K562 (cell line): ENCODE results near the gene BAIAP3. TPM values are rescaled to one million over a fixed set of nuclear protein-coding genes. Genes with fewer than 3 reads are reported as not detected.

Experiments
- ATAC-seq: fragments of 200-7000 bp; cut with Tn5 transposase; 3 replicates; pipeline ENCODE4 v1.9.1; 2020; ENCODE audit warnings: moderate library complexity
- BruUV-seq: library from RNA; stranded (reverse); fragments of 400-500 nt; replicated peaks from 2 replicates; lab custom pipeline; 2021; lab: Mats Ljungman, UMichigan
- CTCF ChIA-PET: fragments of 300-600 bp; formaldehyde crosslinking; extraction: SDS; loops from one replicate; lab custom pipeline; 2021; ENCODE audit warnings: low intra/inter-chr PET ratio; lab: Yijun Ruan, JAX
- POLR2A ChIA-PET: fragments of 300-600, 350-650 bp; sonication (Branson Sonifier 250); formaldehyde crosslinking; extraction: SDS; loops from one replicate; lab custom pipeline; 2021; ENCODE audit warnings: antibody characterized with exemption, inconsistent platforms; lab: Yijun Ruan, JAX
- DNase-seq, 4 experiments: peaks; one replicate each; pipeline versions ENCODE4 v3.0.0 to v3.0.0-alpha.2; 2011 to 2018; ENCODE audit warnings: low spot score in 3 of 4, mixed read lengths in 3 of 4; ENCODE audit errors: extremely low read depth in 1 of 4
- FAIRE-seq: peaks from 2 replicates; lab custom pipeline; 2011; peaks lifted over from hg19 to GRCh38; lab: Jason Lieb, UNC
- H2AFZ ChIP-seq: 2 replicates; pipeline ENCODE4 v1.6.0; 2011; ENCODE audit warnings: low read depth, low read length, control low read depth, inconsistent platforms
- H3K27ac ChIP-seq: fragments of 200-600 bp; 3 replicates; pipeline ENCODE4 v1.8.0; 2011; ENCODE audit warnings: low read depth, mild to moderate bottlenecking, control low read depth, inconsistent platforms, low read length, moderate library complexity, mixed read lengths; ENCODE audit errors: extremely low read depth
- H3K27me3 ChIP-seq, 2 experiments: fragments of 300-600 bp in 1 of 2; 2 replicates in 1 of 2; 3 replicates in 1 of 2; pipeline versions ENCODE4 v1.6.0 to v1.8.0; 2011; ENCODE audit warnings: inconsistent platforms in 2 of 2, low read length in 2 of 2, mild to moderate bottlenecking in 1 of 2, mixed read lengths in 1 of 2, moderate library complexity in 1 of 2; ENCODE audit not compliant: control insufficient read depth in 2 of 2, insufficient read depth in 2 of 2
- H3K36me3 ChIP-seq: fragments of 300-600 bp; 3 replicates; pipeline ENCODE4 v1.8.0; 2011; ENCODE audit warnings: mild to moderate bottlenecking, low read length, inconsistent platforms; ENCODE audit not compliant: control insufficient read depth, insufficient read depth
- H3K4me1 ChIP-seq, 2 experiments: fragments of 200-600 bp in 1 of 2; replicated peaks in 1 of 2; 2 replicates in 1 of 2; 3 replicates in 1 of 2; pipeline versions ENCODE4 v1.5.1 to v1.8.0; 2011; ENCODE audit warnings: inconsistent platforms in 2 of 2, low read length in 2 of 2, mild to moderate bottlenecking in 1 of 2, mixed read lengths in 1 of 2, moderate library complexity in 1 of 2; ENCODE audit not compliant: control insufficient read depth in 2 of 2, insufficient read depth in 2 of 2
- H3K4me2 ChIP-seq: 2 replicates; pipeline ENCODE4 v1.6.1; 2011; ENCODE audit warnings: low read length, control low read depth, inconsistent platforms, mixed read lengths; ENCODE audit not compliant: insufficient read depth
- H3K4me3 ChIP-seq: fragments of 200-600 bp; sonication (generic), shearing (Covaris generic); 2 replicates; pipeline ENCODE4 v1.5.1; 2016; ENCODE audit warnings: control low read depth, inconsistent platforms
- H3K79me2 ChIP-seq: fragments of 200-600 bp; 3 replicates; pipeline ENCODE4 v1.8.0; 2011; ENCODE audit warnings: low read length, inconsistent platforms; ENCODE audit not compliant: control insufficient read depth, insufficient read depth
- H3K9ac ChIP-seq, 2 experiments: 2 replicates each; pipeline versions ENCODE4 v1.6.0 to v1.6.1; 2011; ENCODE audit warnings: low read depth in 2 of 2, low read length in 2 of 2, control low read depth in 1 of 2, inconsistent platforms in 1 of 2, mild to moderate bottlenecking in 1 of 2, mixed read lengths in 1 of 2; ENCODE audit not compliant: insufficient read depth in 1 of 2
- H3K9me1 ChIP-seq: one replicate; pipeline ENCODE4 v1.6.0; 2011; ENCODE audit warnings: inconsistent platforms, mild to moderate bottlenecking, low read length, moderate library complexity; ENCODE audit not compliant: control insufficient read depth, insufficient read depth
- H3K9me3 ChIP-seq: replicated peaks from 2 replicates; pipeline ENCODE4 v1.5.1; 2011; ENCODE audit warnings: low read depth, low read length, inconsistent platforms; ENCODE audit not compliant: control insufficient read depth, insufficient read depth
- H4K20me1 ChIP-seq: replicated peaks from 2 replicates; pipeline ENCODE4 v1.6.1; 2011; ENCODE audit warnings: low read length, inconsistent platforms, mixed read lengths; ENCODE audit not compliant: control insufficient read depth, insufficient read depth
- CAMTA2 ChIP-seq: fragments of 250-450 bp; sonication (Bioruptor Pico); conservative IDR thresholded peaks from 2 replicates; pipeline ENCODE4 v1.5.1; 2022
- CCNT2 ChIP-seq: IDR thresholded peaks from 2 replicates; pipeline ENCODE4 v1.6.1; 2011; ENCODE audit warnings: borderline replicate concordance, low read depth, mild to moderate bottlenecking, moderate library complexity, mixed read lengths, low read length; ENCODE audit not compliant: insufficient read length; ENCODE audit errors: extremely low read depth
- FOSL1 ChIP-seq: fragments of 200-800 bp; sonication (Bioruptor generic); conservative IDR thresholded peaks from 2 replicates; pipeline ENCODE4 v1.6.1; 2016; ENCODE audit warnings: missing genetic modification characterization, missing compliant biosample characterization
- HES1 ChIP-seq: fragments of 450-650 bp; IDR thresholded peaks from 2 replicates; pipeline ENCODE4 v1.6.1; 2016; ENCODE audit warnings: low read depth, mild to moderate bottlenecking, moderate library complexity
- MAFF ChIP-seq: IDR thresholded peaks from 2 replicates; pipeline ENCODE4 v1.6.1; 2012; ENCODE audit warnings: low read length, improper control_type of control experiment
- MAFK ChIP-seq: IDR thresholded peaks from 2 replicates; pipeline ENCODE4 v1.6.1; 2011; ENCODE audit warnings: low read length, improper control_type of control experiment
- NFRKB ChIP-seq: fragments of 450-650 bp; IDR thresholded peaks from 2 replicates; pipeline ENCODE4 v1.6.1; 2016; ENCODE audit warnings: low read depth
- NFYB ChIP-seq: IDR thresholded peaks from 2 replicates; pipeline ENCODE4 v1.6.1; 2011; ENCODE audit warnings: mild to moderate bottlenecking, moderate library complexity; ENCODE audit not compliant: insufficient read length; ENCODE audit errors: extremely low read depth
- TARDBP ChIP-seq: fragments of 450-650 bp; IDR thresholded peaks from 2 replicates; pipeline ENCODE4 v1.6.1; 2016
- TBP ChIP-seq: optimal IDR thresholded peaks from 2 replicates; pipeline ENCODE3; 2011; ENCODE audit warnings: low read depth, low read length, improper control_type of control experiment
- TRIM24 ChIP-seq, 2 experiments: fragments of 450-650 bp; IDR thresholded peaks; 2 replicates each; pipeline ENCODE4 v1.6.1; 2016
- ZNF165 ChIP-seq: fragments of 250-450 bp; sonication (Bioruptor Pico); IDR thresholded peaks from 2 replicates; pipeline ENCODE4 v1.4.0; 2020; ENCODE audit warnings: borderline replicate concordance
- WGBS: fragments of 100-300 bp; shearing (Covaris generic); methylation state at CpG from one replicate; pipeline ENCODE4 v1.1.6; 2016; ENCODE audit warnings: low coverage, mixed read lengths; ENCODE audit not compliant: insufficient coverage; ENCODE audit errors: missing lambda C conversion rate; 5-methylcytosine and 5-hydroxymethylcytosine counted together
- in situ Hi-C: fragments of 300-500 bp; cut with MboI; formaldehyde crosslinking; loops from 4 replicates; pipeline ENCODE4 v1.15.0; 2018; ENCODE audit warnings: inconsistent platforms, mixed read lengths
- intact Hi-C: fragments of 100-400 bp; cut with micrococcal nuclease; formaldehyde crosslinking; loops from 2 replicates; pipeline ENCODE4 v1.14.2; 2022
- polyA plus RNA-seq, 8 experiments: library from polyadenylated mRNA; depleted of rRNA in 4 of 8; stranded (reverse) in 5 of 8; unstranded in 3 of 8; fragments of >200 nt; fragmentation: Nextera tagmentation in 2 of 8; fragmentation: Illumina TruSeq in 1 of 8; extraction: Ambion mirVana in 2 of 8; extraction: Trizol in 1 of 8; gene quantifications; 2 replicates each; pipeline versions ENCODE4 v1.2.1 to v1.2.3, GENCODE V29; 2011 to 2014; ENCODE audit warnings: inconsistent platforms in 1 of 8, missing spikeins in 1 of 8
- total RNA-seq, 7 experiments: library from RNA; depleted of rRNA in 6 of 7; stranded (reverse); fragments of >200 nt in 6 of 7; fragmentation: Illumina TruSeq in 2 of 7; extraction: Trizol in 2 of 7; gene quantifications; 2 replicates each; pipeline versions ENCODE4 v1.2.1 to v1.2.3, GENCODE V29; 2011 to 2021; ENCODE audit warnings: low replicate concordance in 1 of 7
- TF ChIP-seq, protein P1 (sequence below): sonication (generic); formaldehyde crosslinking; IDR thresholded peaks from 2 replicates; pipeline ENCODE4 v1.8.0; 2023; ENCODE audit warnings: mild to moderate bottlenecking, missing genetic modification reagents
- TF ChIP-seq, protein P2 (sequence below), 2 experiments: fragments of 200-800 bp in 1 of 2; sonication (Bioruptor generic) in 1 of 2; sonication (generic) in 1 of 2; formaldehyde crosslinking in 1 of 2; IDR thresholded peaks in 1 of 2; conservative IDR thresholded peaks in 1 of 2; 2 replicates each; pipeline versions ENCODE4 v1.5.0 to v1.6.1; 2016 to 2020; ENCODE audit warnings: missing compliant biosample characterization in 1 of 2, missing genetic modification characterization in 1 of 2, missing genetic modification reagents in 1 of 2
- TF ChIP-seq, protein P3 (sequence below): fragments of 250-450 bp; sonication (Bioruptor Pico); IDR thresholded peaks from 2 replicates; pipeline ENCODE4 v1.5.0; 2021; ENCODE audit warnings: mild to moderate bottlenecking, borderline replicate concordance

BAIAP3 gene
- total and polyA plus RNA-seq, 9 of the 15 experiments (the other 6 are each of a cell fraction or from before 2014, with no cell fraction given), result 0.03 to 4.5 (median 0.57) TPM; not detected in 1

DNA sequence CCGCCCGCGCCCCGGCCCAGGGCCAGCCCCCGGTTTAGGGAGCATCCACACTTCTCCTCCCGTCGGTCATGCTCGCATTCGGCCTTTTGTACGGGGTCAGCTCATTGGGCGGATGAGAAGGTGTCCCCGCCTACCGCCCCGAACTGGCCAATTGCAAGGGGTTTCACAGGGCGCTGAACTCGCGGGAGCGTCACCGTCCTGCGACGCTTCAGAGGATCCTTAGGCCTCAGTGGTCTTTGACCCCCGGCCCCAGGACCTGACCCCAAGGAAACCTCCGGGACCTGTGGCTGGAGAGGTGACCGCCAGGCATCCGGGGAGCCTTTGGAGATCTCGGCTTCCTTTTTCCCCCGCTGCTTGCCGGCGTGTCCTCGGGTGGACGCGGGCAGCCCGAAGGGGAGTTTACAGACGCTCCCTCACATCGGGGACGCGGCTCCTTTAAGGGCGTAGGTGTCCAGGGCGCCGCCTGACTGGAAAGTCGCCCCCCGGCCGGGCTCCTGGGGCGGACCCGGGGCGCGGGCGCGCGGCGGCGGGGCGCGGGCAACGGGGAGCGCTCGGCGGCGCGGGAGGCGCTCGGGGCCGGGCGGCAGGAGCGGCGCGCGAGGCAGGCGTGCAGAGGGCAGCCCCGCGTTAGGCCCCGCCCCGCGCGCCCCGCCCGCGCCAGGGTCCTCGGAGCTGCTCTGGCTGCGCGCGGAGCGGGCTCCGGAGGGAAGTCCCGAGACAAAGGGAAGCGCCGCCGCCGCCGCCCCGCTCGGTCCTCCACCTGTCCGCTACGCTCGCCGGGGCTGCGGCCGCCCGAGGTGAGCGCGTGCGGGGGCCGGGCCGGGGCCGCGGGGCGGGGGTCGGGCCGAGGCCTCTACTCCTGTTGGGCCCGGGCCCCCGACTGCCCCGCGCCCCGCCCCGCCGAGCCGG is 24.2 kb upstream of the BAIAP3 start, which contains the start of gene UBE2I:
Gene UBE2I (plus strand): TSS at position 660 of the 909 bp plus-strand sequence. CDS start 4,395 bp downstream, outside the sequence.
- under 1% methylated on average over 25 of the region's 117 CpGs for WGBS
- CTCF ChIA-PET, result no interaction called here
- TF ChIP-seq MAFK (no peak), MAFF (no peak), CAMTA2 (CRISPR knock-in tag) (peak; percentile 42; the same call in 1 of the 2 replicates), NFYB (peak; percentile 84), TRIM24 (IDR thresholded peaks at IDR 0.05) (peak; percentile 23 to 81; a peak in 2 of 4 replicates), TBP (peak; percentile 33), CCNT2 (peak; percentile 34), FOSL1 (tag) (peak; percentile 66), TARDBP (peak; percentile 97), ZNF165 (CRISPR knock-in tag) (no peak), NFRKB (peak; percentile 72), HES1 (peak; percentile 64)
- TF ChIP-seq, protein P1, sequence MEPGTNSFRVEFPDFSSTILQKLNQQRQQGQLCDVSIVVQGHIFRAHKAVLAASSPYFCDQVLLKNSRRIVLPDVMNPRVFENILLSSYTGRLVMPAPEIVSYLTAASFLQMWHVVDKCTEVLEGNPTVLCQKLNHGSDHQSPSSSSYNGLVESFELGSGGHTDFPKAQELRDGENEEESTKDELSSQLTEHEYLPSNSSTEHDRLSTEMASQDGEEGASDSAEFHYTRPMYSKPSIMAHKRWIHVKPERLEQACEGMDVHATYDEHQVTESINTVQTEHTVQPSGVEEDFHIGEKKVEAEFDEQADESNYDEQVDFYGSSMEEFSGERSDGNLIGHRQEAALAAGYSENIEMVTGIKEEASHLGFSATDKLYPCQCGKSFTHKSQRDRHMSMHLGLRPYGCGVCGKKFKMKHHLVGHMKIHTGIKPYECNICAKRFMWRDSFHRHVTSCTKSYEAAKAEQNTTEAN, result 0 out of 2 replicates have a peak, but pooled peaks have one; percentile 69
- TF ChIP-seq, protein P2, sequence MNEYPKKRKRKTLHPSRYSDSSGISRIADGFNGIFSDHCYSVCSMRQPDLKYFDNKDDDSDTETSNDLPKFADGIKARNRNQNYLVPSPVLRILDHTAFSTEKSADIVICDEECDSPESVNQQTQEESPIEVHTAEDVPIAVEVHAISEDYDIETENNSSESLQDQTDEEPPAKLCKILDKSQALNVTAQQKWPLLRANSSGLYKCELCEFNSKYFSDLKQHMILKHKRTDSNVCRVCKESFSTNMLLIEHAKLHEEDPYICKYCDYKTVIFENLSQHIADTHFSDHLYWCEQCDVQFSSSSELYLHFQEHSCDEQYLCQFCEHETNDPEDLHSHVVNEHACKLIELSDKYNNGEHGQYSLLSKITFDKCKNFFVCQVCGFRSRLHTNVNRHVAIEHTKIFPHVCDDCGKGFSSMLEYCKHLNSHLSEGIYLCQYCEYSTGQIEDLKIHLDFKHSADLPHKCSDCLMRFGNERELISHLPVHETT (CRISPR knock-in tag; conservative IDR thresholded peaks at IDR 0.05 in 1 of 2, IDR thresholded peaks at IDR 0.05 in 1 of 2), result peak in 1 of 2 experiments; percentile 92; a peak in 2 of 4 replicates
- TF ChIP-seq, protein P3, sequence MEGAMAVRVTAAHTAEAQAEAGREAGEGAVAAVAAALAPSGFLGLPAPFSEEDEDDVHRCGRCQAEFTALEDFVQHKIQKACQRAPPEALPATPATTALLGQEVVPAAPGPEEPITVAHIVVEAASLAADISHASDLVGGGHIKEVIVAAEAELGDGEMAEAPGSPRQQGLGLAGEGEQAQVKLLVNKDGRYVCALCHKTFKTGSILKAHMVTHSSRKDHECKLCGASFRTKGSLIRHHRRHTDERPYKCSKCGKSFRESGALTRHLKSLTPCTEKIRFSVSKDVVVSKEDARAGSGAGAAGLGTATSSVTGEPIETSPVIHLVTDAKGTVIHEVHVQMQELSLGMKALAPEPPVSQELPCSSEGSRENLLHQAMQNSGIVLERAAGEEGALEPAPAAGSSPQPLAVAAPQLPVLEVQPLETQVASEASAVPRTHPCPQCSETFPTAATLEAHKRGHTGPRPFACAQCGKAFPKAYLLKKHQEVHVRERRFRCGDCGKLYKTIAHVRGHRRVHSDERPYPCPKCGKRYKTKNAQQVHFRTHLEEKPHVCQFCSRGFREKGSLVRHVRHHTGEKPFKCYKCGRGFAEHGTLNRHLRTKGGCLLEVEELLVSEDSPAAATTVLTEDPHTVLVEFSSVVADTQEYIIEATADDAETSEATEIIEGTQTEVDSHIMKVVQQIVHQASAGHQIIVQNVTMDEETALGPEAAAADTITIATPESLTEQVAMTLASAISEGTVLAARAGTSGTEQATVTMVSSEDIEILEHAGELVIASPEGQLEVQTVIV (CRISPR knock-in tag), result no peak

More for the DNA sequence above, 24.2 kb upstream of the BAIAP3 start, which contains the start of gene UBE2I:
- Histone ChIP-seq H3K4me3 (peak within 1 kb of the TSS; percentile 91), H2AFZ (peak within 1 kb of the TSS; percentile 96), H3K79me2 (peaks cover 48% of the 10 kb centered on the region), H3K36me3 (peaks cover 38% of the 10 kb centered on the region), H4K20me1 (peaks cover 42% of the 10 kb centered on the region), H3K9ac (peak within 1 kb of the TSS; percentile 99 to 100), H3K9me3 (no peaks in the 10 kb centered on the region), H3K27me3 (no peaks in the 10 kb centered on the region), H3K27ac (peak within 1 kb of the TSS; percentile 100), H3K4me1 (peaks cover 12 to 64% of the 10 kb centered on the region in 2 experiments), H3K9me1 (peaks cover 19% of the 10 kb centered on the region), H3K4me2 (peak within 1 kb of the TSS; percentile 87)
- peak; percentile 75 to 98 (median 88) for DNase-seq
- in situ Hi-C loops, result no loop called here
- peak; percentile 84 for ATAC-seq
- BruUV-seq, result no TSS peak
- POLR2A ChIA-PET, result interaction anchor here (0.6 to 1.4 kb wide), 12 partner anchors 9 to 1701 kb away, joined by 3 to 5 read pairs (median 3); partner anchors contain the start of gene RPS2
- intact Hi-C loops, result loop anchor here (2.0 kb wide), 1 partner anchor 22 kb away; no protein-coding TSS in a partner anchor
- peak; percentile 99 for FAIRE-seq
